Activated CD4-positive, alpha-beta memory T cell treated with anti-CD3 and anti-CD28 coated beads, Interleukin-2, amount 10 ng/mL, durations not matched to agents 7 days and 5 days (primary cell): ENCODE measurements around the gene PICK1. TPM values are rescaled to one million over a fixed set of nuclear protein-coding genes. Genes with fewer than 3 reads are reported as not detected.

Experiments used
- CTCF ChIA-PET: fragments of 350-600 bp; sonication (Branson Sonifier 250); formaldehyde crosslinking; loops from one replicate; lab custom pipeline; 2021; ENCODE audit warnings: antibody characterized with exemption, inconsistent platforms; lab: Charles Lee
- POLR2A ChIA-PET: fragments of 350-600 bp; sonication (Branson Sonifier 250); formaldehyde crosslinking; loops from one replicate; lab custom pipeline; 2021; ENCODE audit warnings: antibody characterized with exemption; lab: Charles Lee
- DNase-seq: peaks from one replicate; pipeline ENCODE4 v3.0.0-alpha.2; 2020
- H3K27ac Mint-ChIP-seq: one replicate; pipeline ENCODE4 v1.8.0; 2021; ENCODE audit warnings: mild to moderate bottlenecking, mixed read lengths
- H3K27me3 Mint-ChIP-seq: one replicate; pipeline ENCODE4 v1.8.0; 2021; ENCODE audit warnings: mixed read lengths
- H3K36me3 Mint-ChIP-seq: one replicate; pipeline ENCODE4 v1.8.0; 2021; ENCODE audit warnings: low read depth, mixed read lengths
- H3K4me1 Mint-ChIP-seq: one replicate; pipeline ENCODE4 v1.8.0; 2021; ENCODE audit warnings: mixed read lengths
- H3K4me3 Mint-ChIP-seq: one replicate; pipeline ENCODE4 v1.8.0; 2021; ENCODE audit warnings: mild to moderate bottlenecking, mixed read lengths
- H3K9me3 Mint-ChIP-seq: one replicate; pipeline ENCODE4 v1.8.0; 2021; ENCODE audit warnings: mixed read lengths
- total RNA-seq, 2 experiments: library from RNA; stranded (reverse); gene quantifications; one replicate each; pipeline ENCODE4 v1.2.3, GENCODE V29; 2021

PICK1 gene
- total RNA-seq, 2 experiments from 2014 or later, result 11.4 to 12.7 TPM

DNA sequence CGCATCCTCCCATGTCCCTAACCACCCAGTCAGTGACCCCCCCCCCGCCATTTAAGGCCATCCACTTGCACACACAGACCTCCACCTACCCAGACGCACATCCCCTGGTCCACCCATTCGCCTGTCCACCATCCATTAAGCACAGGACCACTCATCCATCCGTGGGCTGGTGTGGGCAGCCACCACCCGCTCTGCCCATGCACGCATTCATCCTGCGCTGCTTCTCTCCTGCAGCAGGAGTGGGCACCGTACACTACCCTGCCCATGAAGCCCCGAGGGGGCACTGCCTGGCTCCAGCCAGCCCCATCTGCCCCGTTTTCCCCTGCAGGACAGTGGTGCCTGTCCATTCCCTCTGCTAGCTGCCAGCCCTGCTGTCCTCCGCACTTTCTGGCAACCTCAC lies 30.7 kb downstream of the PICK1 start:
- H3K27ac Mint-ChIP-seq, result no peak overlapping the region
- no peak overlapping the region for H3K4me3 Mint-ChIP-seq
- POLR2A ChIA-PET, result no interaction called here
- DNase-seq, result no peak
- no peaks in the 10 kb centered on the region for H3K36me3 Mint-ChIP-seq
- H3K4me1 Mint-ChIP-seq, result peaks cover 1% of the 10 kb centered on the region
- CTCF ChIA-PET, result no interaction called here
- no peaks in the 10 kb centered on the region for H3K9me3 Mint-ChIP-seq
- peaks cover 14% of the 10 kb centered on the region for H3K27me3 Mint-ChIP-seq

DNA sequence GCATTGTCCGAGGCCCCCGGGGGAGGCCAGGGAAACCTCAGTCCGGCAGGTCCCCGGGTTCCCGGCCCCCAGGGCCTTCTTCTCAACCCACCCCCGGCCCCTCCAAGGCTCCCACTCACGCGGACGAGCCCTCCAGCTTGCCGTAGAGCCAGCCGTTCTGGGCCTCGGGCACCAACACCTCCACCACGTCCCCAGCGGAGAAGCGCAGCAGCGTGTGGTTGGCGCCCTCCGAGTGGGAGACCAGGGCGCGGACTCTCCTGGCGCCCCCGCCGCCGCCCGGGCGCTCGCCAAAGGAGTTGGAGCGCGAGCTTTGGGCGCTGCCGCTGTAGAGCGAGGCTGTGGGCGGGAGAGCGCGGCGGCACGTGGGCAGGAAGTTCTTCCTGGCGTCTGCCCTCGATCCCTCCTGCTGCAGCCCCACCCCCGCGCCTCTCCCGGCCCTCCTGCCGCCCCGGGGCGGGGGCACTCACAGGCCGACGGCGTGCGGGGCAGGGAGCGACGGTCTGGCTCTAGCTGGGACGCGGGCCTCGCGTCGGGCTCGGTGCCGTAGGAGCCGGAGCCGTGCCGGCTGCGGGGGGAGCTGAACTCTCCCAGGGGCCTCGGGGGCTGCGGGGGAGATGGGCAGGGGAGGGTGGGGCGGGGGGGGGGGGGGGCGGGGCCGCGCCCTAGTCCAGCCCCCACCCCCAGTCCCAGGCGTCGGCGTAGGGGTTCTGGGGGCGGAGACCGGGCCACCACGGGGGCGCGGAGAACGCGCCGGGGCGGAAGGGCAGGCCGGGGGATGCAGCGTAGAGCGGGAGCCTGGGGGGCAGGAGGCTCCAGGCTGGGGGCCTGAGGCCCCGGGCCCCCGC lies 31.6 kb downstream of the PICK1 start:
- CTCF ChIA-PET, result no interaction called here
- POLR2A ChIA-PET, result no interaction called here
- Mint-ChIP-seq H3K36me3 (no peaks in the 10 kb centered on the region), H3K4me3 (no peak overlapping the region), H3K9me3 (no peaks in the 10 kb centered on the region), H3K27ac (no peak overlapping the region), H3K27me3 (peaks cover 8% of the 10 kb centered on the region), H3K4me1 (peaks cover 1% of the 10 kb centered on the region)
- DNase-seq, result no peak

DNA sequence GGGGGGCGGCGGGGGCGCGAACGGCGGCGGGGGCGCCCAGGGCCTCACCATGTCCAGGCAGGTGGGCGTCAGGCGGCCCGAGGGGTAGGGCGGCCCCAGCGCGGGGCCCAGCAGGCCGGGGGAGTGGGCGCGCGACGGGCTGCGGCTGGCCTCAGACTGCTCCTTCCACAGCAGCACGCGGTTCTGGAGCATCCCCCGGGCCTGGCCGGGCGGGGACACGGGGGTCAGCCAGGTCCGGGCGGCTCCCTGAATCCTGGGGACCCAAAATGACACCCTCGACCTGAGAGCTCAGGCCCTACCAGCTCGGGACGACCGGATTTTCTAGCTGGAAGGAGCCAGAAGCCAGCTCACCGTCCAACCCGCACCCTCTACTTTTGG lies 32.3 kb downstream of the PICK1 start:
- DNase-seq, result no peak
- Mint-ChIP-seq H3K27me3 (peaks cover 8% of the 10 kb centered on the region), H3K27ac (no peak overlapping the region), H3K9me3 (no peaks in the 10 kb centered on the region), H3K4me1 (peaks cover 1% of the 10 kb centered on the region), H3K4me3 (no peak overlapping the region), H3K36me3 (no peaks in the 10 kb centered on the region)
- ChIA-PET CTCF (interaction anchor here (0.7 kb wide), 1 partner anchor 37 kb away, joined by 6 read pairs; no protein-coding TSS in a partner anchor), POLR2A (no interaction called here)

DNA sequence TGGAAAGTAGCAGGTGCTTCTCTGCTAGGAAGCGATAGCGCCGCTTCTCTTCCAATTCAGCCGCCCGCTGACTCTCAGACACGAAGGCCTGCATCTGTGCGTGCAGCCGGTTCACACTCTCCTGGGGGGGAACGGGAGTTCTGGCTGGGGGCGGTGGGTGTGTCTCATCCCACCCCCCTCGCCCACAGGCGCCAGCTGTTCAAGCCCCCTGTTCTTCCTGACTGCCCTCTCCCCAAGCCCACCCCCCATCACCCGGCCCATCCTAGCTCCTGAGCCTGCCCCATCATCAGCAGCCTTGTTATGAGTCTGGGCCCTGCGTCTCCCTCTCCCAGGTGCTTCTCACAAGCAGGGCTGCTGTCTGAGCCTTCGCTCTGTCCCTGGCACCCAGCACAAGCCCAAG lies 39.9 kb downstream of the PICK1 start:
- H3K27me3 Mint-ChIP-seq, result no peaks in the 10 kb centered on the region
- H3K27ac Mint-ChIP-seq, result no peak overlapping the region
- H3K4me1 Mint-ChIP-seq, result no peaks in the 10 kb centered on the region
- ChIA-PET CTCF (interaction anchor here (2.8 kb wide), 1 partner anchor 133 kb away, joined by 8 read pairs; no protein-coding TSS in a partner anchor), POLR2A (interaction anchor here (1.5 kb wide), 1 partner anchor 40 kb away, joined by 3 read pairs; the partner anchor contains the start of gene PICK1)
- DNase-seq, result no peak
- no peaks in the 10 kb centered on the region for H3K9me3 Mint-ChIP-seq
- H3K36me3 Mint-ChIP-seq, result no peaks in the 10 kb centered on the region
- H3K4me3 Mint-ChIP-seq, result no peak overlapping the region

DNA sequence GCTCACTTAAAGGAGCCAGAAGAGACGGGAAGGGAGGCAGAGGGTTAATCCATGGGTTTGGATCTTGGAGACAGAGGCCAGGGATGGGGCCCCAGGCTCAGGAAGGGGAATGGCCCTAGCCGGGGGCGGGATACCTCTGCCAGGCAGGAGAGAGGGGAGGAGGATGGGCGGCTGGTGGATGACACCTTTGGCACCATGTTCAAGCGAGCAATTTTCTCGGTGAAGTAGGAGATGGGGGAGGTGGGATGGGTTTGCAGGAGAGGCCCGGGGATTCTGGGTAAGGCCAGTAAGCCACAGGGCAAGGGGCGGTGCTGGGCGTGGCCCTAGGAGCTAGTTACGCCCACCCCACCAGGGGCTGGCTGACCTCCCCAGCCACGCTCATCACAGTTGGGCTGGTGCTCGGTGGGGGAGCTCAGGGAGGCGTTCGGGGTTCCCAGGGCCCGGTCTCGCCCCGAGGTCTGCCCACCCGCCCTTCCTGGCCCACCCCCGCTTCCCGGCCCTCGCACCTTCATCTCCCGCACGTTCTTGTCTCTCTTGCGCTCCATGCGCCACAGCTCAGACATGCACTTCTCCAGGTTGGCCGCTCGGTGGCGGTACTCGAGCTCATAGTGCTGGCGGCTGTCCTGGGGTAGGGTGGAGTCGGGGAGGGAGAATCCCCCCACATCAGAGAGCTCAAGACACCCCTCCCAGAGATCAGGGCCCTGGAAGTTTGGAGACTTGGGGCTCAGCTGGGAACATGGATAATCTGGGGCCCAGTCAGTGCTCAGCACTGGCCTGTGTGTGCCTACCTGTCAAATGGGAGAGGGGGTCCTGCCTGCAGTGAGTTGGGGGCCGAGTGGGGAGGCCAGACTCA lies 40.6 kb downstream of the PICK1 start:
- H3K27me3 Mint-ChIP-seq, result no peaks in the 10 kb centered on the region
- H3K27ac Mint-ChIP-seq, result no peak overlapping the region
- H3K4me1 Mint-ChIP-seq, result no peaks in the 10 kb centered on the region
- H3K9me3 Mint-ChIP-seq, result no peaks in the 10 kb centered on the region
- CTCF ChIA-PET, result interaction anchor here (0.6 to 2.8 kb wide), 3 partner anchors 19 to 133 kb away, joined by 3 to 8 read pairs (median 3); partner anchors contain the start of gene PICK1
- no peak overlapping the region for H3K4me3 Mint-ChIP-seq
- POLR2A ChIA-PET, result interaction anchor here (1.5 kb wide), 1 partner anchor 41 kb away, joined by 3 read pairs; the partner anchor contains the start of gene PICK1
- DNase-seq, result no peak
- no peaks in the 10 kb centered on the region for H3K36me3 Mint-ChIP-seq

DNA sequence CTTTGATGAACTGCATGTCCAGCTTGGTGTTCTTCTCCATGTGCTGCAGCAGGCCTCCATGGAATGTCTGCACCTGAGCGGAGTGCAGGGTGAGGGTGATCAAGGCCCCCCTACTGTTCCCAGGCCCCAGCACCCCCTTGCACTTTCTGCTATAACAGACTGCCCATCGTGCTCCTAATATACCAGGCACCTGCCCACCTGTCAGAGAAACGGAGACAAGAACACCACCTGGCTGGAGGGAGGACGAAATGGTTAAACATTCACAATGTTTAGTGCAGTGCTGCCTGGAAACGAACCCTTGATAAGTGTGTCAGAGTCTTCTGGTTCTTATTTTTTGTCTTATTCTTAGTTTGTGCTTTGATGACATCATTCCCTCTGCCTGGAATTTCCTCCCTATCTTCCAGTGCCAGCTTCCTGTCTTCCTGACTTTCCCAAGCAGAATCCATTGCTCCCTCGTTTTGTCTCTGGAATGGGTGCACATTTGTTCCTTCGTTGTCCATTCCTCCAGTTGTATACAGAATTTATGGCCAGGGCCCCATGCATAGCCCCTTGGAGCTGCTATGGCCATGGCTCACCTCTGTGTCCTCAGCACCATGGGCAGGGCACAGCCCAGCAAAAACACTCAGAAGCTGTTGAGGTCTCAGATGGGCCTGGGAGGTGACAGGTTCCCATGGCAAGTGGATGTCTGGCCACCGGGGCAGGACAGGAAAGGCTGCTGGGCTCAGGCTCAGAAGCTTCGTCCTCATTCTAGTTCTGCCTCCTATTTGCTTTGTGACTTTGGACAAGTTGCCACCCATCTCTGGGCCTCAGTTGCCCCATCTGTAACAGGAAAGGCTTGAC lies 41.4 kb downstream of the PICK1 start:
- CTCF ChIA-PET, result interaction anchor here (1.6 to 2.8 kb wide), 4 partner anchors 16 to 132 kb away, joined by 3 to 8 read pairs (median 8); partner anchors contain the start of gene PICK1
- Mint-ChIP-seq H3K9me3 (no peaks in the 10 kb centered on the region), H3K4me3 (no peak overlapping the region), H3K36me3 (no peaks in the 10 kb centered on the region), H3K27me3 (no peaks in the 10 kb centered on the region), H3K4me1 (peaks cover 2% of the 10 kb centered on the region), H3K27ac (no peak overlapping the region)
- POLR2A ChIA-PET, result interaction anchor here (1.5 kb wide), 1 partner anchor 41 kb away, joined by 3 read pairs; the partner anchor contains the start of gene PICK1
- DNase-seq, result no peak

DNA sequence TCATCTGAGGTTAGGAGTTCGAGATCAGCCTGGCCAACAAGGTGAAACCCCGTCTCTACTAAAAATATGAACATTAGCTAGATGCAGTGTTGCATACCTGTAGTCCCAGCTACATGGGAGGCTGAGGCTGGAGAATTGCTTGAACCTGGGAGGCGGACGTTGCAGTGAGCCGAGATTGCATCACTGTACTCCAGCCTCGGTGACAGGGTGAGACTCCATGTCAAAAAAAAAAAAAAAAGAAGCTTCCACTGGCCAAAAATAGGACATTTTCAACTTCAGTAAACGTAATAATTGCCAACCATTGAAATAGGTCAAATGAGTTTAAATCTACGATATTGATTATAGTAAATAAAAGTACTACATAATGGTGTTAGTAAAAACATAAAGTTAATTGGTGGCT lies 46.4 kb downstream of the PICK1 start:
- Mint-ChIP-seq H3K36me3 (no peaks in the 10 kb centered on the region), H3K9me3 (no peaks in the 10 kb centered on the region), H3K4me1 (peaks cover 14% of the 10 kb centered on the region), H3K4me3 (no peak overlapping the region), H3K27me3 (no peaks in the 10 kb centered on the region), H3K27ac (no peak overlapping the region)
- no peak for DNase-seq
- ChIA-PET CTCF (interaction anchor here (1.6 kb wide), 1 partner anchor 52 kb away, joined by 11 read pairs; no protein-coding TSS in a partner anchor), POLR2A (no interaction called here)

DNA sequence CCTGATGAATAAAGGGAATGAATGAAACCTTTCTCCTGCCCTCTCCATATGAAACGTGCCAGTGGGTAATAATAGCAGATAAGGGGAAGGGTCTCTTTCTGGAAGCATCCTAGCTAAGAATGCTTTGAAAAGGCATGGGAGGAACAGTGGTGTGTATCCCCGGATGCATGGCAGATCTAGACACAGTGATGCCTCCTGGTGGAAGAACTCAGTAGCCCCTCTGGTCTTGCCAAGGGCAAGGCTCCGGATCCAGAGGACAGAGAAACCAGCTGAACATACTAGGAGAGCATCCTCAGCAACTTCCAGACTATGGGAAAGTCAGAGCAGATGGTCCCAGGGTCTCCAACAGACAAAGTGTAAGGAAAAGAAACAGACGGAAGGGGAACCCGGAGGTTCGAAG lies 46.9 kb downstream of the PICK1 start:
- Mint-ChIP-seq H3K36me3 (no peaks in the 10 kb centered on the region), H3K4me1 (peaks cover 14% of the 10 kb centered on the region), H3K27ac (no peak overlapping the region), H3K9me3 (no peaks in the 10 kb centered on the region), H3K4me3 (no peak overlapping the region), H3K27me3 (no peaks in the 10 kb centered on the region)
- ChIA-PET CTCF (interaction anchor here (1.6 kb wide), 1 partner anchor 52 kb away, joined by 11 read pairs; no protein-coding TSS in a partner anchor), POLR2A (no interaction called here)
- no peak for DNase-seq

DNA sequence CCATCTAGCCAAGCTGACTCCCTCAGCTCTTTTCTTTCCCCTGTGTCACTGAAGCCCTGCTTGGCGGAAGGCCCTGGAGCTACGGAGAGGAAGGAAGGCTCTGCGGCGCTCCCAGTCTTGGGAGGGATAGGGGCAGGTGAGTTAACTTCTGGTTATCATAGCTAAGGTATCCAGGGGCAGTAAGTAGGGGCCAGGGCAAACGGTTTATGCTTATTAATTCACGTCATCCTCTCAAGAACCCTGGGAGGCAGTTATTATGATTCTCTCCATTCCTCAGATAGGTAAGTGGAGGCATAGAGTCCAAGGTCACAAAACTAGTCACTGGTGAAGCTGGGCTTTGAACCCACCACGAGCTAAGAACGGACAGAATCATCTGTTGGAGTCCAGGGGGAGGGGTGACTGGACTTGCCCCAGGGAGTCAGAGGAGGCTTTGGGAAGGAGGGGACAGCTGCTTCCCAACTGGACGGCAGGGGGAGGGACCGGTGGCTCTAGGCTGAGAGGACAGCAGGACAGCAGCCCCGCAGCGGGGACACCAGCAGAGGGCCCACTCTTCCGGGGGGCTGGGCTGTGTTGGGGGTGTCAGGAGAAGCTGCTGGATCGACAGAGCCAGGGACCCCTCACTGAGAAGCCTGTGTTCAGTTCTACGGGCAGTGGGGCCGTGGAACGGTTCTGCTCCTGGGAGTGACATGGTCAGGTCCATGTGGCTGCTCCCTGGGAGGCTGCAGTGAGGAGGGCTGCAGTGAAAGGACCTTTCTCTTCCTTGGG lies 49.8 kb downstream of the PICK1 start:
- H3K27me3 Mint-ChIP-seq, result no peaks in the 10 kb centered on the region
- no peaks in the 10 kb centered on the region for H3K9me3 Mint-ChIP-seq
- DNase-seq, result no peak
- CTCF ChIA-PET, result no interaction called here
- H3K4me1 Mint-ChIP-seq, result peaks cover 14% of the 10 kb centered on the region
- no peak overlapping the region for H3K27ac Mint-ChIP-seq
- no peak overlapping the region for H3K4me3 Mint-ChIP-seq
- no peaks in the 10 kb centered on the region for H3K36me3 Mint-ChIP-seq
- POLR2A ChIA-PET, result no interaction called here

DNA sequence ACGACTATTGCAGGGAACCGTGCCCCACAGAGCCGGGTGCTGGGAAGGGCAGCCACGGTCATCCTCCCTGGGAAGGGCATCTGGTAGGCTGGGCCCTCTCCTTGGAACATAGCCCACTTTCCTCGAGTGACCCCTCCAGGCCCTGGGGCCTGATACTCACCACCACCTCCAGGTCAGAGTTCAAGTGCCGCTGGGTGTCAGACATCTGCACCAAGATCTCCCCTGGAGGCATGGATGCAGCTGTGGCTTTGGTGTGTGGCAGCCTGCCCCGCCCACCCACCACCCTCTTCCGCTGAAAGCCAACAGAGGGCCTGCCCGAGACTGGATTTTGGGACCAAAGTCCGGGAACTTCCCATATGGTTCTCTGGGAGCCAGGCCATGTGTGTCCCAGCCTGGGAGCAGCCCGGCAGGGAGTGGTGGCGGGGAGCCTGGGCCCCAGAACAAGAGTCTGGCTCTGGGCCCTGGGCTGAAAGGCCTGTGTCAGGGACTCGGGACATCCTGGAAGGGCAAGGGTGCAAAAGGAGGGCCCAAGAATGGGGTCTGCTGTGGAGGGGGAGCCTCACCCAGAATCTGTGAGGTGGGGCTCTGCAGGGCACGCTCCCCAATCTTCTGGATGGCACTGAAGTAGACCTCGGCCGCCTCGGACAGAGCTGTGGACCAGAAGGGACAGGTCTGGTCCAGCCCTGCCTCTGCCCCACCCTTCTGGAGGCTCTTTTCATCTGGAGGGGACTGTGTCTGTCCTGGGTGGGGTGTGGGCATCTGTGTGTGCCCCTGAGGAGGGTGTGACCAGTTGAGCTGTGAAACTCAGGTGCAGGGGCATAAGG lies 50.7 kb downstream of the PICK1 start:
- POLR2A ChIA-PET, result no interaction called here
- peaks cover 14% of the 10 kb centered on the region for H3K4me1 Mint-ChIP-seq
- H3K9me3 Mint-ChIP-seq, result no peaks in the 10 kb centered on the region
- no peak for DNase-seq
- CTCF ChIA-PET, result no interaction called here
- H3K36me3 Mint-ChIP-seq, result peaks cover 2% of the 10 kb centered on the region
- no peak overlapping the region for H3K27ac Mint-ChIP-seq
- no peak overlapping the region for H3K4me3 Mint-ChIP-seq
- H3K27me3 Mint-ChIP-seq, result no peaks in the 10 kb centered on the region

DNA sequence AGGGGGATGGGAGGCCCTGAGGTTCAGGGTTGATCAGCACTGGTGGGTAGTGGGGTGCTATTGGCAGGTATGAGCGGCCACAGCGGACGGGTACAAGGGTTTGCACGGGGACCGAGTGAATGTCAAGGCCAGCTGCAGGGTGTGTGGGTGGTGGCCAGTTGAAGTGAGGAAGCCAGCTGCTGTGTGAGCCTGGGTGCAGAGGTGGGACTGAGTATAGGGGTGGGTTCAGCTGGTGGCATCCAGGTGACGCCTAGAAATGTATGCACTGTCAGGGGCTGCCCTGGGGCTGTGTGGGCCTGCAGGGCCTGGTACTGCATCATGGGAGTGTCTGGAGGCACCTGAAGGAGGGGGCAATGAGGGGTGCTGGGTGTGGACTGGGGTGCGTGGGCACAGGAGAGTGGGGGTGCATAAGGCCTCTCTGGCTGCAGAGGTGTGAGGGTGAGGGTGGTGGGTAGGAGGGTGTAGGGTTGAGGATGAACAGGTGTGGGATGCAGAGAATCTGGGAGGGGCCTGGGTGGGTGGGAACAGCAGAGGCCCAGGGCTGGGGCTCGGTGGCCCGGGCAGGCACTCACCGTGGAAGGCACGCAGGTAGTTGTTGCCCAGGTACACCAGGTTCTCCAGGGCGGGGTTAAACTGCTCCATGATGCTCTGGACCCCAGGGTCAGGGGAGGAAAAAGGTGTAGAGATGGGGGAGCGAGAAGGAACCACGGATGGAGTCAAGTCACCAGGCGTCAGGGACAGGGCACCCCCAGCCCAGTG lies 51.5 kb downstream of the PICK1 start:
- H3K9me3 Mint-ChIP-seq, result no peaks in the 10 kb centered on the region
- peaks cover 12% of the 10 kb centered on the region for H3K4me1 Mint-ChIP-seq
- H3K27me3 Mint-ChIP-seq, result no peaks in the 10 kb centered on the region
- DNase-seq, result no peak
- no peak overlapping the region for H3K4me3 Mint-ChIP-seq
- no peak overlapping the region for H3K27ac Mint-ChIP-seq
- POLR2A ChIA-PET, result no interaction called here
- CTCF ChIA-PET, result no interaction called here
- H3K36me3 Mint-ChIP-seq, result peaks cover 3% of the 10 kb centered on the region
